Mesothelial cell of epicardium (in vitro differentiated cells): ENCODE results near the gene FOXJ2. TPM values are rescaled to one million over a fixed set of nuclear protein-coding genes. Genes with fewer than 3 reads are reported as not detected.
A peak's percentile ranks its signal among the peaks of the same experiment; 100 is the strongest.

Experiments used
- DNase-seq, 2 experiments: peaks; one replicate each; pipeline ENCODE4 v3.0.0; 2021; ENCODE audit warnings: low spot score in 2 of 2; ENCODE audit not compliant: unreplicated experiment in 2 of 2
- H3K27ac Mint-ChIP-seq: 2 replicates; pipeline ENCODE4 v1.8.0; 2021; ENCODE audit warnings: mixed read lengths
- H3K27me3 Mint-ChIP-seq: 2 replicates; pipeline ENCODE4 v1.8.0; 2021; ENCODE audit warnings: low read depth, mixed read lengths
- H3K36me3 Mint-ChIP-seq: 2 replicates; pipeline ENCODE4 v1.8.0; 2021; ENCODE audit warnings: mixed read lengths
- H3K4me1 Mint-ChIP-seq: 2 replicates; pipeline ENCODE4 v1.8.0; 2021; ENCODE audit warnings: mixed read lengths
- H3K4me3 Mint-ChIP-seq: 2 replicates; pipeline ENCODE4 v1.8.0; 2021; ENCODE audit warnings: mild to moderate bottlenecking, moderate library complexity, mixed read lengths
- H3K9me3 Mint-ChIP-seq: 2 replicates; pipeline ENCODE4 v1.8.0; 2021; ENCODE audit warnings: mixed read lengths
- total RNA-seq: library from RNA; stranded (reverse); gene quantifications from 3 replicates; pipeline ENCODE4 v1.2.1, GENCODE V29; 2021
- TF ChIP-seq, protein P1 (sequence below): fragments of 200-600 bp; sonication (generic); IDR thresholded peaks from one replicate; pipeline ENCODE4 v1.5.0; 2021; ENCODE audit warnings: antibody characterized with exemption; ENCODE audit not compliant: unreplicated experiment

FOXJ2 gene
- total RNA-seq, 1 donor from 2014 or later: 16.1 TPM

DNA sequence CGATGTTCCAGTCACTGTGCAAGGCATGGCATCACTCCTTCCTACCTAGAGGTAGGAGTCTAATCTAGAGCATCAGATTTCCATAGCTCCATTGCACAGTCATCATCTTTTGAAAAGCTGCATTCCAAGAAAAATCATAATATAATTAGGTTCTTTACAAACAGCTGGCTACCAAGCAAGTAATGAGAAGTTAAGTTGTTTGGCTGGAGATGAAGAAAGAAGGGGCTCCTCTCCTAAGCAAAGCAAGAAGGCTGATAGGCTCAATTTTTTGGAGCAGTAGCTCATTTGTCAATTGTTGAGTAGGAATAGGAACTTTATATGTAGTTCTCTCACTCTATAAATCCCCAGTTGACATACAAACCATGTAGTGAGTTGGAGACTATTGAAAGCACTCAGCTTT is 8.3 kb downstream of the FOXJ2 start:
- Mint-ChIP-seq H3K27ac (no peak overlapping the region), H3K4me1 (peaks cover 26% of the 10 kb centered on the region), H3K27me3 (no peaks in the 10 kb centered on the region), H3K4me3 (no peak overlapping the region), H3K36me3 (peaks cover 30% of the 10 kb centered on the region), H3K9me3 (no peaks in the 10 kb centered on the region)
- no peak for DNase-seq
- TF ChIP-seq, protein P1, sequence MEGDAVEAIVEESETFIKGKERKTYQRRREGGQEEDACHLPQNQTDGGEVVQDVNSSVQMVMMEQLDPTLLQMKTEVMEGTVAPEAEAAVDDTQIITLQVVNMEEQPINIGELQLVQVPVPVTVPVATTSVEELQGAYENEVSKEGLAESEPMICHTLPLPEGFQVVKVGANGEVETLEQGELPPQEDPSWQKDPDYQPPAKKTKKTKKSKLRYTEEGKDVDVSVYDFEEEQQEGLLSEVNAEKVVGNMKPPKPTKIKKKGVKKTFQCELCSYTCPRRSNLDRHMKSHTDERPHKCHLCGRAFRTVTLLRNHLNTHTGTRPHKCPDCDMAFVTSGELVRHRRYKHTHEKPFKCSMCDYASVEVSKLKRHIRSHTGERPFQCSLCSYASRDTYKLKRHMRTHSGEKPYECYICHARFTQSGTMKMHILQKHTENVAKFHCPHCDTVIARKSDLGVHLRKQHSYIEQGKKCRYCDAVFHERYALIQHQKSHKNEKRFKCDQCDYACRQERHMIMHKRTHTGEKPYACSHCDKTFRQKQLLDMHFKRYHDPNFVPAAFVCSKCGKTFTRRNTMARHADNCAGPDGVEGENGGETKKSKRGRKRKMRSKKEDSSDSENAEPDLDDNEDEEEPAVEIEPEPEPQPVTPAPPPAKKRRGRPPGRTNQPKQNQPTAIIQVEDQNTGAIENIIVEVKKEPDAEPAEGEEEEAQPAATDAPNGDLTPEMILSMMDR: no peak

DNA sequence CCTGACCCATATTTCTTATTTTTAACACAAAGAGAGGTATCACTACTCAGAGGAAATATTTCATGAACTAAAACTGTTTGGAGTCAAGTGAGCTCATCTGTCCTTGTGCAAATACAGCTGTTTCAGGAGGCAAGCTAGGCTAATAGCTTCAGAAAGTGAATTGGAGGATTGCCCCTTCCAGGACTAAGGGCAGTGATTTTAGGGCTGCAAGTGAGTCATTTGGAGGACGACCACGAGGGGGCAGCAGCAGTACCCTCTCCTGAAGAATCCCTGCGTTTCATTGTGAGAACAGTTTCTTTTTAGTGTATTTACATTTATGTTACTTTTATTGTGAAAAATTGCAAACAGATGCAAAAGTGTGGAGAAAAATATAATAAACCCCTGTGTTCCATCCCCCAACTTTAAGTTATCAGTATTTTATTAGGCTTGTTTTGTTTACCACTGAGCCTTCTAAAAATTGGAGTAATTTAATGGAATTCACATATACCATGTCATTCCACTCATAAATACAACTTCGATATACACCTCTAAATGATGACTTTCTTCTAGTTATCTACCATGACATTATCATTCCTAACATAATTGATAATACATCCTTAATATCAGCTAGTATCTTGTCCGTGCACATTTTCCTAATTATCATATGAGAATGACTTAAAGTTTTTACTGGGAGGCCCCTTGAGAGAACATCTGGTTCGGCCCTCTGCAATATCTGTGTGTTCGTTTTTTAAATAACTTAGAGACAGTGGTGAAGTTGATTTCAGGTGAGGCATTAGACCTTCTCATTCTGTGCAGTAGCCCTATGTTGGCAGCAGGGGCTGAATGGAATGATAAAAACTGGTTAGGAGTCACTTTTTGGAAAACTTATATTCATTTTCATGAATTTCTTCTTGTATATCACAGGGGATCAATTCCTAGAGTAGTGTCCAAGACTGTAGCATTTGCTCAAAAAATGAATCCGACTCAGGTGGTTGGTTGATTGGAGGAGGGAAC is 13.7 kb downstream of the FOXJ2 start:
- no peak overlapping the region for H3K27ac Mint-ChIP-seq
- no peaks in the 10 kb centered on the region for H3K27me3 Mint-ChIP-seq
- TF ChIP-seq, protein P1: peak; percentile 84
- peak; percentile 57 to 84 for DNase-seq
- H3K9me3 Mint-ChIP-seq: no peaks in the 10 kb centered on the region
- H3K4me1 Mint-ChIP-seq: no peaks in the 10 kb centered on the region
- H3K36me3 Mint-ChIP-seq: peaks cover 47% of the 10 kb centered on the region
- H3K4me3 Mint-ChIP-seq: no peak overlapping the region

DNA sequence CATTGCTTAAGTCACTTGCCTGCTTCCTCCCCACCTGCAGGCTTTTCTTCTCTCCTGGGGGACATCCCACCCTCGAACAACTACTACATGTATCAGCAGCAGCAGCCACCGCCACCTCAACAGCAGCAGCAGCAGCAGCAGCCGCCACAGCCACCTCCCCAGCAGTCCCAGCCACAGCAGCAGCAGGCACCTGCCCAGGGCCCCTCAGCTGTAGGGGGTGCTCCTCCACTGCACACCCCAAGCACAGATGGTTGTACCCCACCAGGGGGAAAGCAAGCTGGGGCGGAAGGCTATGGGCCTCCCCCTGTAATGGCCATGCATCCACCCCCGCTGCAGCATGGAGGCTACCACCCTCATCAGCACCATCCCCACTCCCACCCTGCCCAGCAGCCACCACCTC is 15.3 kb downstream of the FOXJ2 start:
- DNase-seq: no peak
- TF ChIP-seq, protein P1: no peak
- Mint-ChIP-seq H3K27me3 (no peaks in the 10 kb centered on the region), H3K4me1 (no peaks in the 10 kb centered on the region), H3K9me3 (no peaks in the 10 kb centered on the region), H3K4me3 (no peak overlapping the region), H3K36me3 (peaks cover 46% of the 10 kb centered on the region), H3K27ac (no peak overlapping the region)

DNA sequence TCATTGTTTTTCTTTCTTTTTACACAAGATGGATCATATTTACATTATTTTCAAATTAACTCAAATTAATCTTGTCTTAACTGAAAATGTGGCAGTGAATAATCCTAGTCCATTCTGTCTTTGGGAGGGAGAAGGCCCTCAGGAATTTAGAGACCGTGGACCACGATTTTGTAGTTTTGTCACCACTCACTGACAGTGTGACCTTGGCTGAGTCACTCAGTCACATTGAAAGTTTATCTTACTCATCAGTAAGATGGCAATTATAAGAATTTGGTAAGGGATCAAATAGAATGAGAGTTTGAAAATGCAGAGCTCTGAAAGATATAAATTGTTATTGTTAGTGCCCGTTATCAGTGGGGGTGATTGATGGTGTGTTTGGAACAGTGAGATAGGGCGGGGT is 16.4 kb downstream of the FOXJ2 start:
- Mint-ChIP-seq H3K4me1 (no peaks in the 10 kb centered on the region), H3K4me3 (no peak overlapping the region), H3K36me3 (peaks cover 42% of the 10 kb centered on the region), H3K27me3 (no peaks in the 10 kb centered on the region), H3K27ac (no peak overlapping the region), H3K9me3 (no peaks in the 10 kb centered on the region)
- TF ChIP-seq, protein P1: no peak
- DNase-seq: no peak

DNA sequence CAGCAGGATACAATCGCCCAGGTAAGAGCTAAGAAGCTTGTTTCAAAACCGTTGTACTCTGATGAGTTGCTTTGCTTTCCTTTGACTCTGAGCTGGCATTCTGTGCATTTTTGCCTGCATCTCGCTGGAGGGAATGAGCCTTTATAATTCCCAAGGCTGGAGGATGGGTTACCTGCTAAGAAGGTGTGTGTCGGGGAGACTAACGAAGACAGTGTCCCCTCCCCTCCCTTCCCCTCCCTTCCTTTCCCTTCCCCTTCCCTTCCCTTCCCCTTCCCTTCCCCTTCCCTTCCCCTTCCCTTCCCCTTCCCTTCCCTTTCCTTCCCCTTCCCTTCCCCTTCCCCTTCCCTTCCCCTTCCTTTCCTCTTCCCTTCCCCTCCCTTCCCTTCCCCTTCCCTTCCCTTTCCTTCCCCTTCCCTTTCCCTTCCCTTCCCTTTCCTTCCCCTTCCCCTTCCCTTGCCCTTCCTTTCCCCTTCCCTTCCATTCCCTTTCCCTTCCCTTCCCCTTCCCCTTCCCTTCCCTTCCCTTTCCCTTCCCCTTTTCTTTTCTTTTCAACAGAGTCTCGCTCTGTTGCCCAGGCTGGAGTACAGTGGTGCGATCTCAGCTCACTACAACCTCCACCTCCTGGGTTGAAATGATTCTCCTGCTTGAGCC is 18.2 kb downstream of the FOXJ2 start:
- TF ChIP-seq, protein P1: no peak
- Mint-ChIP-seq H3K4me1 (no peaks in the 10 kb centered on the region), H3K9me3 (no peaks in the 10 kb centered on the region), H3K27ac (no peak overlapping the region), H3K36me3 (peaks cover 44% of the 10 kb centered on the region), H3K4me3 (no peak overlapping the region), H3K27me3 (no peaks in the 10 kb centered on the region)
- no peak for DNase-seq
